ENCODE data around the gene PUS1.
A peak's percentile ranks its signal among the peaks of the same experiment; 100 is the strongest.
"Not testable (repeated sequence)": the region's sequence is repeated elsewhere in the genome, so short reads cannot be mapped to it uniquely, and the experiment has no call there.

The PUS1 gene

GRCh38 chr12:131928711-131929580 is at the start of gene PUS1:
PUS1 (plus strand) TSS chr12:131929276; CDS start chr12:131929723, 447 bp downstream.
- DNase-seq = peak; percentile 95

- DNase-seq = no peak
Observed at GRCh38 chr12:131882804-131883520, 46.1 kb upstream of the PUS1 start.

DNA sequence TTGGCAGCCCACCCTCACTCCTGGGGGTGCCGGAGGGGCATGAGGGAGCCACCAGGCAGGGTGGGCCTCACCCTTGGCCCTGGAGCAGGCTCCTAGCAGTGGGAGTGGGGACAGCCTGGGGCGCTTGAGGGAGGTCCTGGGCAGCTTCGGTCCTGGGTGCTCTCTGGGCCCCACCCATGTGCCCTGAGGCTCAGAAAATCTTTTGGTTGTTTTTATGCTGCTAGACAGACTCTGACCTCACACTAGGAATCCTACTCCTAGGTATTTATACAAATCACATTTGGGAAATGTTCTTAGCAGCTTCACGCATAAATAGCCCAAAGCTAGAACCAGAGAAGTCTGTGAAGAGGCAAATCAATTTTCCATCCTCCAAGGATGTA is 45.6 kb upstream of the PUS1 start:
- no peak for DNase-seq

GRCh38 chr12:131885076-131885475 is 44.0 kb upstream of the PUS1 start:
- DNase-seq = not testable (repeated sequence)

DNA sequence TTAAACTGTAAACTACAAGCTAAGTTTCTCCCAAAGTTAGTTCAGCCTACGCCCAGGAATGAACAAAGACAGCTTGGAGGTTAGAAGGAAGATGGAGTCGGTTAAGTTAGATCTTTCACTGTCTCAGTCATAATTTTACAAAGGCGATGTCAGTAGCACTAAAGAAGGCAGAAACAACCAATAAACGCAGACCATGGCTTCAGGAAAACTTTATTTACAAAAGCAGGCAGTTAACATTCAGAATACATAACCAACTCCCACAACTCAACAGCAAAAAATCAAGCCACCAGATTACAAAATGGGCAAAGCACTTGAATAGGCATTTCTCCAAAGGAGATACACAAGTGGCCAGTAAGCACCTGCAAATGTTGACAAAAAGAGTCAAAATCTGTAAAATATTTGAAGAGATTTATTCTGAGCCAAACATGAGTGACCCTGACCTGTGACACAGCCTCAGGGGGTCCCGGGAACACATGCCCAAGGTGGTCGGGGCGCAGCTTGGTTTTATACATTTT is 43.5 kb upstream of the PUS1 start:
- no peak for DNase-seq

GRCh38 chr12:131891722-131892121 is 37.4 kb upstream of the PUS1 start:
- not testable (repeated sequence) for DNase-seq

GRCh38 chr12:131892711-131893604 is 36.1 kb upstream of the PUS1 start:
- no peak for DNase-seq

- DNase-seq = no peak
Observed at GRCh38 chr12:131893605-131894312, 35.3 kb upstream of the PUS1 start.

DNA sequence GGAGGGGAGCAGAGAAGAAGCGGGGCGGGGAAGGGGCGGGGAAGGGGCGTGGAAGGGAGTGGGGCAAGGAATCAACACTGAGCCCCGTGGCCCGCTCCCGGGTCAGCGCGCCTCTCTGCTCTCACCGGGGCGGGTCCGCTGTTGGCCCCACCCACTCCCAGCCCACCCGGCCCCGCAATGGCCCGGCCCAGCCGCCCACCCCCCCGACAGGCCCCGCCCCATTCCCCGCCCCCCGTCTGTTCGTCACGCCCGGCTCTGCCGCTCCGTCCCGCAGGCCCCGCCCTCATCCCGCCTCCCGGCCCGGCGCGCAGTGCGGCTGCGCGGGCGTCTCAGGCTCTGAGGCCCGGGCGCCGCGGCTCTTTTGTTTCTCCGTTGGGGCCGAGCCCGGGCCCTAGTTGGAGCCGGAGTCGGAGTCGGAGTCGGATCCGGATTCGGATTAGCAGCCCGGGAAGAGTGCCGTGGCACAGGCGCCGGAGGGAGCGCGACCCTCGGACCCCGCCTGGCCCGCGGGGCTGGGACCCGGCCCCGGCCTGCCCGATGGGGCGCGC is 34.7 kb upstream of the PUS1 start, which contains the start of gene ULK1:
Gene ULK1 (plus strand): TSS at position 310 of the 548 bp plus-strand sequence. CDS start 380 bp downstream, outside the sequence.
- peak; percentile 95 to 96 for DNase-seq

DNA sequence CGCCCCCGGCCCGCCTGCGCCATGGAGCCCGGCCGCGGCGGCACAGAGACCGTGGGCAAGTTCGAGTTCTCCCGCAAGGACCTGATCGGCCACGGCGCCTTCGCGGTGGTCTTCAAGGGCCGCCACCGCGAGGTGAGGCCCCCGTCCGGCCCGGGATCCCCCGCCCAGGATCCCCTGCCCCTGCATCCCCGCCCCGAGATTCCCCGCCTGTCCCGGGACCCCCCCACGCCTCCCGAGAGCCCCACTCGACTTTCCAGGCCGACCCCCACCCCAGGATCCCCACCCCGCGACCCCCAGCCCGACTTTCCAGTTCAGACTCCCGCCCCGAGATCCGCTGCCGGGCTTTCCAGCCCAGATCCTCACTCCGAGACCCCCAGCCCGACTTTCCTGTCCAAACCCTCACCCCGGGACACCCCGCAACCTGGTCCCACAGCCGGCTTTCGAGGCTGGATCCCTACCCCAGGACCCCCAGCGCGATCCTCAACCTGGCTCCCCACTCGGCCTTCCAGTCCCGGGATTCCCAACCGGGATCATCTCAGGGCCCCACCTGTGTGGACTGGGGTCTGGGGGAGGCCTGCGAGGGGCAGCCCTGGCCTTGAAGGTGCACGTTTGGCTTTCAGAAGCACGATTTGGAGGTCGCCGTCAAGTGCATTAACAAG is 34.0 kb upstream of the PUS1 start:
- peak in 1 of 2 experiments; percentile 52 for DNase-seq

DNA sequence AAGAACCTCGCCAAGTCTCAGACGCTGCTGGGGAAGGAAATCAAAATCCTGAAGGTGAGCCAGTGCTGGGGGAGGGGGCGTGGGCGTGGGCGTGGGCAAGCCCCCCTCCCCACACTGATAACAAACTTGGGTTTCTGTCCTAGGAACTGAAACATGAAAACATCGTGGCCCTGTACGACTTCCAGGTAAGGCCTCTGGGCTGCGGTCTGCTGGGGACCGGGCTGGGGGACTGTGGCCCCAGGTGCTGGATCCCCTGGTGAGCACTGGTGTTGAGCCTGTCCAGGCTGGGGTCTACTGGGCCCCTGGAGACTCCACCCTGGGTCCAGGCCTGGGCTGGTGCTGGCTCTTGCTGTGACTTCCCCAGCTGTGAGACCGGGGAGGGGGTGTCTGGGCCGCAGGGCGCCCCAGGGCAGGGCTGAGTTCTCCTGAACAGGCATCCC is 33.4 kb upstream of the PUS1 start:
- no peak for DNase-seq

- peak; percentile 80 to 86 for DNase-seq
Observed at GRCh38 chr12:131896080-131896810, 32.8 kb upstream of the PUS1 start.

DNA sequence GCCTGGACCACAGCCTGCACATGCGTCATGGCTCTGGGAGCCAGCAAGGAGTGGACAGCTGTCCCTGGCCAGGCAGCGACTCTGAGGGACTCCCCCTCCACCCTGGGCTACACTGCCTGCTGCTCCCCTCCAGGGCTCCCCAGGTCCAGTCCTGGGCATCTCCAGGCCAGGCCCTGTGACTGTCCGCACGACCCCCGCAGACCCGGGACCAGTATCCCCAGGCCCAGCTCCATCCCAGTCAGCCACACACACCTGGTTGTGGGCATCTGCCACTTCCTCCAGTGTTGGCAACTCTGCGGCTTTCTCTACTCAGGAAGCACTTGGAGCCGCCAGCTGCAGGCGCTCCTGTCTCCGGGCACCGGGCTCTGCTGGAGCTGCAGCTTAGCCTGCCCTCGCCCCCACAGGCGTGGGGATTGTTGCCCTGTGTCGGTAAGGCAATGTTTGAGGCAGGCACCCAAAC is 32.2 kb upstream of the PUS1 start:
- no peak for DNase-seq

- DNase-seq = no peak
Observed at GRCh38 chr12:131897276-131897675, 31.8 kb upstream of the PUS1 start.

GRCh38 chr12:131897875-131898274 is 31.2 kb upstream of the PUS1 start:
- DNase-seq = no peak

- DNase-seq = no peak
Observed at GRCh38 chr12:131900397-131900796, 28.7 kb upstream of the PUS1 start.

DNA sequence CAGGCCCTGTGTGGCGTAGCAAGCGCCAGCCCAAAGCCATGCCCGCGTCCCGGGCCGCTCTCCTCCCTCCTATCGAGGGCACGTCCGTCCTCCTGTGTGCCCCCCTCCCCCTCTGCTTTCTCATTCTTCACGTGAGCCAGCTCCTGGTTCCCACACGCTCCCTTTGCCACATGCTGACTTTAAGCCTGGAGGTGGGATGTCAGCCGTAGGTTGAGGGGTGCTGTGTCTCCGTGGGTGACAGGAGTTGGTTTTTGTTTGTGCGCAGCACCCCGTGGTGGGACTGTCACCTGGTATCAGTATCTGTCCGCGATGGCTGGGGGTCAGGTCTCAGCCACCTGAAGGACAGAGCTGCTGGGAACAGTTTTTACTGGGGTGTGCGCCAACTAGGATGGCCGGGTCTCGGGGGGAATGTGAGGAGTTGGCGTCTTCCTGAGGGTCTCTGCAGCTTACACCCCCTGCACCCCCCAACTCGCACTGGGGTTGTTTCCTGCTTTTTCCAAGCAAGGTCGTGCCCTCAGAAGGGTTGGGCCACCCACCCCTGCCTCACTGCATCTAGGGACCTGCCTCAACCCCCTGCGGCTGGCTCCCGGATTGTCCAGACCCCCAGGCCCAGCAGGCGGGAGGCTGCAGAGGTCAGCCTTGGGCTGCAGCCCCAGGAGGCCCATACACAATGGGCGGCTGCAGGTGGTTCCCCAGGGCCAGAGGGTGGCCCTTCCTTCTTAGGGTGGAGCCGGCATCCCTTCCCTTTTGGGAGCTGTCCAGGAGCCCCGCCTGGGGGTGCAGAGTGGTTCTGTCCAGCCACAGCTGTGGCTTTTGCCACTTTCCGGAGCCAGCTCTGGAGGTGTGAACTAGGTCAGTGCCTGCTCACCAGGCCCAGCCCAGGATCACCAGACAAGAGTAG is 27.4 kb upstream of the PUS1 start:
- no peak for DNase-seq

DNA sequence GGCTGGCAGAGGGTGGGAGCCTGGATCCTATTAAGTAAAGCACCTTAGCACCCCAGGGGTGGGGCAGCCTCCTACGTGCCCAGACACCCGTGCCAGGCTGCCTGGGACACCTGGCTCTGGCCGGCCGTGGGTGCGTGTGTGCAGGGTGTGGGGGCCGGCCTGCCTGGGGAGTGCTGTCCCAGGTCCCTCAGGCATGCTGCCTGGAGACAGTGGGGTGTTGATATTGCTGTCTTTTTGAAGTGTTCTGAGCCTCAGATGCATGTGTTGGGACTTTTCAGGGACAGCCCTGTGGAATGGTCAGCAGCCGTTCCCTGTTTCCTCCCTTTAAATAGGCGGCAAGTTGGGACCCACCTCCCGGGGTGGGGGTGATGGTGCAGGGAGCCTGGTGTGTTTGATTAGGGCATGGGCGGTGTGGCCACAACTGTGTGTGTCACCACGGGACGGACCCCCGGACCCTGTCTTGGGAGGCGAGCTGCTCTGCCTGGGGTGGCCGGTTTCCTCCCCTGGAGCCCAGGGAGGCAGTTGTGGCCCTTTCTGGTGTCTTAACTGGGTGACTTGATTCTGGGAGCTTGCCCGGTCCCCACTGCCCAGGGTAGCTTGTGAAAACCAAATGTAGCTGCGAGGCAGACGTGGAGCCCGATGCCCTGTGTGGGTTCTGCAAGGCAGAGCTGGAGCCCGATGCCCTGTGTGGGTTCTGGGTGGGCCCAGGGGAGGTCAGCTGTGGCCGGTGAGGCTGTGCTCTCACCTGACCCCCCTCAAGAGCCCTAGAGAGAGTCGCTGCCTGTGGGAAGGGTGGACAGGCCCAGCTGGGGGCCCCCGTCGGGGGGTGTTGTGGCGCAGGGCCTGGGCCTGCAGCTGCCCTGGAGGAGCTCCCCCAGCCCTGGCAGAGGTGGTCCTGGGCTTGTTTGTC is 26.5 kb upstream of the PUS1 start:
- no peak for DNase-seq

Data from activated T-cell treated with anti-CD3 and anti-CD28 coated beads, Interleukin-2, amount 50 U/mL, for 48 hours (primary cell).